Muscle layer of colon (tissue), 2 donors: Measurements from ENCODE around the gene HACE1.
"Not testable (repeated sequence)": the region's sequence is repeated elsewhere in the genome, so short reads cannot be mapped to it uniquely, and the experiment has no call there.

Source experiments
- H3K27ac ChIP-seq: one replicate; pipeline ENCODE4 v1.7.0; 2013; ENCODE audit warnings: low read depth, mild to moderate bottlenecking, low read length, moderate library complexity
- H3K27me3 ChIP-seq, 2 donors: one replicate each; pipeline ENCODE4 v1.7.0; 2013; ENCODE audit warnings: low read length in 2 of 2, mild to moderate bottlenecking in 2 of 2; ENCODE audit not compliant: insufficient read depth in 2 of 2, control insufficient read depth in 1 of 2
- H3K36me3 ChIP-seq: one replicate; pipeline ENCODE4 v1.7.0; 2013; ENCODE audit warnings: mild to moderate bottlenecking, low read length; ENCODE audit not compliant: insufficient read depth
- H3K4me1 ChIP-seq: one replicate; pipeline ENCODE4 v1.7.0; 2013; ENCODE audit warnings: mild to moderate bottlenecking, low read length; ENCODE audit not compliant: insufficient read depth
- H3K4me3 ChIP-seq, 2 donors: one replicate each; pipeline ENCODE4 v1.7.0; 2013; ENCODE audit warnings: low read length in 2 of 2, low read depth in 1 of 2, mild to moderate bottlenecking in 1 of 2, moderate library complexity in 1 of 2
- H3K9ac ChIP-seq: one replicate; pipeline ENCODE4 v1.7.0; 2013; ENCODE audit warnings: low read length
- H3K9me3 ChIP-seq: one replicate; pipeline ENCODE4 v1.7.0; 2013; ENCODE audit warnings: mild to moderate bottlenecking, low read length
- donor health status: abdominal sarcoma.
- donor health status: Adenocarcinoma of cecum.

Gene HACE1

GRCh38 chr6:104881964-104882668 lies 22.4 kb upstream of the HACE1 start:
- H3K9me3 ChIP-seq, result no peaks in the 10 kb centered on the region
- no peak overlapping the region for H3K27ac ChIP-seq
- H3K27me3 ChIP-seq, result no peaks in the 10 kb centered on the region
- H3K4me3 ChIP-seq, result no peak overlapping the region
- no peak overlapping the region for H3K9ac ChIP-seq
- no peaks in the 10 kb centered on the region for H3K4me1 ChIP-seq
- no peaks in the 10 kb centered on the region for H3K36me3 ChIP-seq

DNA sequence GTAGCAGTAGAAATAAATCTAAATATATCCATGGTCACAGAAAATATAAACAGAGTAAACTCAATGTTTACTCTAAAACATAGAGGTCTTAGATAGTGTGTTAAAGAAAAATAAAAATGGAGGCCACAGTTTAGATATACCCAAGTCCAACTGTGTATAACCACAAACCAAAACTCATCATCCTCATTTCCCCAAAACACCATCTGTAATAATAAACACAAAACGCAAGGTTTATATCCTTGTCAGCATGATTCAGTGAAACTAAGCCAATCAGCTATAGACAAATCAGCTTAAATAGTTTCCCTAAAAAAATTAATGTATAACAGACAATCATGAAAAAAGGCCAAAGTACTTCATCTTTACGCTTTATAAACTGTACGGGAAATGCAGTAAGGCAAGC lies 2.7 kb upstream of the HACE1 start:
- no peak overlapping the region for H3K9ac ChIP-seq

DNA sequence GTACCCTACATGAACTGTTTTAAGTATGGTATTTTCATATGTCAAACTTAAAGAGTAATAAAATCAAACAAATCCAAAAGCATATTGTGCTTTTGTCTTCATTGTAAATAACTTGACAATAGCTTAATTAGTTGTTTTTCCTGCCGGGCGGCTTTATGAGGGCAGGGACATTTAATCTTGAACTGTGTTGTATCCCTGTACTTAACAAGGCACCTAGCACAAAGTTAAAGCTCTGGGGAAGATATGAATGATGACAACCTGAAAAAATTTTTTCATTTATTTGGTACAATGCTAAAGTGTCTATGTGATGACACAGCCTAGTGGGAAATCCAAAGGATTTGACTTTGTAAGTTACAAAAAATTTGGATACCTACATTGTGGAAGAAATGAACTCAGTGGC lies 502 bp upstream of the HACE1 start:
- Histone ChIP-seq H3K36me3 (no peaks in the 10 kb centered on the region), H3K9ac (no peak overlapping the region), H3K4me3 (peak overlapping the region; percentile 69 to 87), H3K27me3 (no peaks in the 10 kb centered on the region), H3K27ac (peak overlapping the region; percentile 57), H3K9me3 (no peaks in the 10 kb centered on the region), H3K4me1 (peaks cover 8% of the 10 kb centered on the region)

More for the DNA sequence above, 2.7 kb upstream of the HACE1 start:
- Histone ChIP-seq H3K36me3 (no peaks in the 10 kb centered on the region), H3K9me3 (no peaks in the 10 kb centered on the region), H3K27me3 (no peaks in the 10 kb centered on the region), H3K4me1 (peaks cover 8% of the 10 kb centered on the region), H3K4me3 (no peak overlapping the region), H3K27ac (no peak overlapping the region)

GRCh38 chr6:104858642-104859041 lies 1.1 kb downstream of the HACE1 start:
- Histone ChIP-seq H3K9ac (no peak overlapping the region), H3K27ac (no peak overlapping the region), H3K9me3 (no peaks in the 10 kb centered on the region)

DNA sequence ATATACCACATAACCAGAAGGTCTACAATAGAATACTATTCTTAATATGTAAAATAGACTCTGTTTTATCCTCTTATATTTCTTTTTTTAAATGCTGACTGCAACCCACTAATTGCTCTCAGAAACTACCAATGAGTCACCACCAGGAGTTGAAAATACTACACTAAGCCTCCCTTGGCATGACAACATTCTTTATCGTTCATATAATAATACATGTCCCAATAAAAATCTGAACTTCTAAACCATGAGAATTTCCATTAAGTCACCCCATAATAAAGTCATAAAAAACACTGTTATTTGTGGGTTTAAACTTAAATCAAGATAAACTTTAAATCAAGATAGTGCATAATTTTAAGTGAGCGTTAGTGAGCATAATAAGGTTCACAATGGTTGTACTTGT lies 4.2 kb downstream of the HACE1 start:
- Histone ChIP-seq H3K9ac (no peak overlapping the region), H3K4me1 (peaks cover 8% of the 10 kb centered on the region), H3K27me3 (no peaks in the 10 kb centered on the region), H3K27ac (no peak overlapping the region), H3K36me3 (no peaks in the 10 kb centered on the region), H3K4me3 (no peak overlapping the region), H3K9me3 (no peaks in the 10 kb centered on the region)

More at GRCh38 chr6:104858642-104859041, 1.1 kb downstream of the HACE1 start:
- Histone ChIP-seq H3K36me3 (no peaks in the 10 kb centered on the region), H3K4me3 (peak overlapping the region; percentile 69 to 87), H3K4me1 (peaks cover 8% of the 10 kb centered on the region), H3K27me3 (no peaks in the 10 kb centered on the region)

- H3K9ac ChIP-seq, H3K4me1 ChIP-seq, H3K27ac ChIP-seq, H3K4me3 ChIP-seq, H3K27me3 ChIP-seq, H3K36me3 ChIP-seq, H3K9me3 ChIP-seq: not testable (repeated sequence)
Measured at GRCh38 chr6:104847721-104848120, 12.0 kb downstream of the HACE1 start.

GRCh38 chr6:104843229-104843628 lies 16.5 kb downstream of the HACE1 start:
- no peaks in the 10 kb centered on the region for H3K9me3 ChIP-seq
- H3K4me1 ChIP-seq, result no peaks in the 10 kb centered on the region
- no peak overlapping the region for H3K9ac ChIP-seq
- H3K36me3 ChIP-seq, result no peaks in the 10 kb centered on the region
- H3K4me3 ChIP-seq, result no peak overlapping the region
- no peaks in the 10 kb centered on the region for H3K27me3 ChIP-seq
- H3K27ac ChIP-seq, result no peak overlapping the region

- Histone ChIP-seq H3K4me3 (no peak overlapping the region), H3K36me3 (peaks cover 3% of the 10 kb centered on the region), H3K9ac (no peak overlapping the region), H3K27me3 (no peaks in the 10 kb centered on the region), H3K4me1 (no peaks in the 10 kb centered on the region), H3K9me3 (no peaks in the 10 kb centered on the region), H3K27ac (no peak overlapping the region)
Measured at GRCh38 chr6:104837158-104837557, 22.6 kb downstream of the HACE1 start.

GRCh38 chr6:104836479-104837020 lies 23.2 kb downstream of the HACE1 start:
- not testable (repeated sequence) for H3K9ac ChIP-seq, H3K36me3 ChIP-seq, H3K4me3 ChIP-seq, H3K4me1 ChIP-seq, H3K27ac ChIP-seq, H3K27me3 ChIP-seq, H3K9me3 ChIP-seq

DNA sequence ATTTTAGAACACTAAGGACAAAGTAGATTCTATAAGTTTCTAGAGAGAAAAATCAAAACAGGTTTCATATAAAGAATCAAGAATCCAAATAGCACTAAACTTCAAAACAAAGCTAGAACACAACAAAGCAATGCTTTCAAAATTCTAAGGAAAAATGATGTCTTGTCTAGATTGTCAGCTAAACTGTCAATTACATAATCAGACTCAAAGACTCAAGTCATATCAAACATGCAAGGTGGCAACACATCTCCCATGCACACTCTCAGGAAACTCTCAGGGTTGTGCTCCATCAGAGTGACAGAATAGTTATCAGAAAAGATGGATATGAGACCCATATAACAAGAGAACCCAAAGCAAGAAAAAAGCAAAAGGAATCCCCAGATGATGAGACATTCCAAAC lies 23.9 kb downstream of the HACE1 start:
- Histone ChIP-seq H3K27me3 (no peaks in the 10 kb centered on the region), H3K9ac (no peak overlapping the region), H3K36me3 (peaks cover 3% of the 10 kb centered on the region), H3K9me3 (no peaks in the 10 kb centered on the region), H3K27ac (no peak overlapping the region), H3K4me3 (no peak overlapping the region), H3K4me1 (no peaks in the 10 kb centered on the region)

DNA sequence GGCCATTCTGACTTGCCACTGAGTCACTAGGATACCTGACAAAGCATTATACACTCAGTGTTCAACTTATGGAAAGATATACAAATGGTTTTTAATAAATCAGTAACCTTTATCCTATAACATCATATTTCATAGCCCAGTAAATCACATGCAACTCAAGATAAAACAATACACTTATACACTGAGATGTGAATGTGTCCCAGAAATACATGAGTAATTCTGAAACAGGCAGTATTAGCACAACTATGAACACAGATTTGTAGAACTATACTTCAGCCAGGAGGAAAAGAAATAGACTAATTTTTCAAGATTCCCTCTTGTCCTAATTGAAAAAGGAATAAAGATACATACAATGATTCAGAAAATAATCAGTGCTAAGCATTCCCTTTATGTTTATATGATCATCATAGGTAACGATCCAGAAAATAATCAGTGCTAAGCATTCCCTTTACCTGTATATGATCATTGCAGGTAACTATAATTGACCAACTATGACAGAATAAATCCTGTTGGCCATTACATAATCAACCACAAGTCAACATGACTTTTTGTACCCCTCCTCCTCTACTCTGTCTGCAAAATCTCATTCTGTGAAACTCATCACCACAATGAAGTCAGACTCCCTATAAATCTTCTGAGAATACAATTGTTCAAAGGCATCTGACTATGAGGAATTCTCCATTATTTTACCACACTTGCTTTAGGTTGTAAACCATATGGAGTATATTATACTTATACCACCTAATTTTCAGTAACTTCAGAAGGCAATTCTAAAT lies 30.3 kb downstream of the HACE1 start:
- Histone ChIP-seq H3K9ac (no peak overlapping the region), H3K4me3 (no peak overlapping the region), H3K4me1 (no peaks in the 10 kb centered on the region), H3K36me3 (no peaks in the 10 kb centered on the region), H3K27me3 (no peaks in the 10 kb centered on the region), H3K9me3 (no peaks in the 10 kb centered on the region), H3K27ac (no peak overlapping the region)
